ENCODE data around the gene SOX15. TPM values are rescaled to one million over a fixed set of nuclear protein-coding genes. Genes with fewer than 3 reads are reported as not detected.

The SOX15 gene
- total and polyA plus RNA-seq, 10 of the 15 experiments (the other 5 are each of a cell fraction or from before 2014, with no cell fraction given): 0.06 to 0.53 (median 0.16) TPM; not detected in 2

GRCh38 chr17:7558544-7559319 is 31.2 kb downstream of the SOX15 start, which contains the start of gene TNFSF13:
Gene TNFSF13, plus strand, starts transcription at chr17:7558750. Its CDS starts 290 bp downstream, at chr17:7559040.
- ChIA-PET POLR2A (interaction anchor here (0.9 to 4.2 kb wide), 11 partner anchors 11 to 129 kb away, joined by 3 to 36 read pairs (median 4); partner anchors contain the start of genes MPDU1, TMEM102, TP53 and WRAP53), SMC1A (ENCODE audit: uncharacterized antibody, unreplicated experiment) (interaction anchor here (0.7 to 4.9 kb wide), 12 partner anchors 20 to 123 kb away, joined by 3 to 35 read pairs (median 4); partner anchors contain the start of genes CD68 and TMEM102), CTCF (interaction anchor here (0.7 to 6.2 kb wide), 9 partner anchors 25 to 214 kb away, joined by 3 to 192 read pairs (median 5); partner anchors contain the start of genes MPDU1, TMEM95, TP53 and WRAP53), RAD21 (ENCODE audit: unreplicated experiment) (interaction anchor here (0.7 to 4.9 kb wide), 8 partner anchors 34 to 203 kb away, joined by 3 to 84 read pairs (median 6); partner anchors contain the start of genes FGF11, TMEM95 and TP53)
- Histone ChIP-seq H4K20me1 (ENCODE audit: control insufficient read depth, insufficient read depth) (no peaks in the 10 kb centered on the region), H3K36me3 (ENCODE audit: control insufficient read depth in 2 of 2, insufficient read depth in 2 of 2, low read length in 1 of 2) (no peaks in the 10 kb centered on the region; a peak in 1 of 4 replicates), H3K4me2 (ENCODE audit: control insufficient read depth, insufficient read depth) (peak within 1 kb of the TSS; percentile 92), H3K9me3 (replicated peaks; ENCODE audit: control insufficient read depth, insufficient read depth, low read length) (no peaks in the 10 kb centered on the region), H3K27ac (ENCODE audit: control insufficient read depth, insufficient read depth) (peak within 1 kb of the TSS; percentile 84), H3K4me3 (peak within 1 kb of the TSS; percentile 66), H2AFZ (ENCODE audit: control insufficient read depth, low read depth, low read length) (peak within 1 kb of the TSS; percentile 82), H3K4me1 (ENCODE audit: control insufficient read depth, insufficient read depth, low read length) (peaks cover 38% of the 10 kb centered on the region), H3K79me2 (ENCODE audit: control insufficient read depth, insufficient read depth, low read length) (peaks cover 23% of the 10 kb centered on the region), H3K27me3 (replicated peaks in 1 of 2; ENCODE audit: control insufficient read depth in 2 of 2, insufficient read depth in 2 of 2, low read length in 1 of 2) (no peaks in the 10 kb centered on the region), H3K9ac (ENCODE audit: control insufficient read depth, insufficient read depth, low read length) (peak within 1 kb of the TSS; percentile 70)
- no peak for DNase-seq (ENCODE audit: low read depth, low spot score)
- in situ Hi-C loops (cut with MboI): loop anchor here (25.0 kb wide), 1 partner anchor 521 kb away; the partner anchor contains the start of genes SLC16A11 and SLC16A13
- 61% methylated on average over 16 of the region's 16 CpGs for WGBS (ENCODE audit: insufficient coverage, insufficient replicate concordance, low lambda C conversion rate, missing lambda C conversion rate)
- TF ChIP-seq E4F1 (IDR thresholded peaks at IDR 0.05; ENCODE audit: borderline replicate concordance, partially characterized antibody): no peak
- no peak for TF ChIP-seq REST (IDR thresholded peaks at IDR 0.05; ENCODE audit: low read depth, low read length)
- no peak for TF ChIP-seq POLR2AphosphoS5 (IDR thresholded peaks at IDR 0.05; ENCODE audit: low read length)
- no peak for TF ChIP-seq MTA3 (IDR thresholded peaks at IDR 0.05; ENCODE audit: borderline replicate concordance, low read length)
- TF ChIP-seq CHD2 (IDR thresholded peaks at IDR 0.05; ENCODE audit: borderline replicate concordance, low read depth, low read length): 0 out of 2 replicates have a peak, but pooled peaks have one; percentile 24
- 0 out of 2 replicates have a peak, but pooled peaks have one; percentile 2 for TF ChIP-seq NBN (IDR thresholded peaks at IDR 0.05)
- 0 out of 2 replicates have a peak, but pooled peaks have one; percentile 66 for TF ChIP-seq HDGF (IDR thresholded peaks at IDR 0.05)
- no peak for TF ChIP-seq ZBTB40 (IDR thresholded peaks at IDR 0.05; ENCODE audit: borderline replicate concordance)
- TF ChIP-seq, protein P1, sequence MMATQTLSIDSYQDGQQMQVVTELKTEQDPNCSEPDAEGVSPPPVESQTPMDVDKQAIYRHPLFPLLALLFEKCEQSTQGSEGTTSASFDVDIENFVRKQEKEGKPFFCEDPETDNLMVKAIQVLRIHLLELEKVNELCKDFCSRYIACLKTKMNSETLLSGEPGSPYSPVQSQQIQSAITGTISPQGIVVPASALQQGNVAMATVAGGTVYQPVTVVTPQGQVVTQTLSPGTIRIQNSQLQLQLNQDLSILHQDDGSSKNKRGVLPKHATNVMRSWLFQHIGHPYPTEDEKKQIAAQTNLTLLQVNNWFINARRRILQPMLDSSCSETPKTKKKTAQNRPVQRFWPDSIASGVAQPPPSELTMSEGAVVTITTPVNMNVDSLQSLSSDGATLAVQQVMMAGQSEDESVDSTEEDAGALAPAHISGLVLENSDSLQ (IDR thresholded peaks at IDR 0.05): no peak
- peak; percentile 10; the same call in 2 of the 3 replicates for ATAC-seq
- TSS peak; percentile 44 for BruUV-seq (replicated peaks)
- FAIRE-seq: no peak
- intact Hi-C loops (cut with micrococcal nuclease; ENCODE audit: unreplicated experiment): no loop called here
